GM21723 (cell line): ENCODE measurements around the gene OSBPL3.
A peak's percentile ranks its signal among the peaks of the same experiment; 100 is the strongest.

Experiments used
- ATAC-seq: cut with Tn5 transposase; IDR thresholded peaks from one replicate; pipeline ENCODE4 v1.9.1; 2021; ENCODE audit warnings: mild to moderate bottlenecking, moderate library complexity; ENCODE audit not compliant: unreplicated experiment

Gene OSBPL3

GRCh38 chr7:24769014-24769830 lies 210.8 kb downstream of the OSBPL3 start:
- ATAC-seq: no peak

- no peak for ATAC-seq
Measured at GRCh38 chr7:24767878-24768569, 212.0 kb downstream of the OSBPL3 start.

- no peak for ATAC-seq
Measured at GRCh38 chr7:24764972-24765744, 214.8 kb downstream of the OSBPL3 start.

- no peak for ATAC-seq
Measured at GRCh38 chr7:24764011-24764410, 216.0 kb downstream of the OSBPL3 start.

GRCh38 chr7:24763303-24763901 lies 216.6 kb downstream of the OSBPL3 start:
- no peak for ATAC-seq

- ATAC-seq: no peak
Measured at GRCh38 chr7:24762771-24763170, 217.2 kb downstream of the OSBPL3 start.

GRCh38 chr7:24760968-24761367 lies 219.0 kb downstream of the OSBPL3 start:
- no peak for ATAC-seq

GRCh38 chr7:24757353-24758275 lies 222.4 kb downstream of the OSBPL3 start, which contains the start of gene GSDME:
Gene GSDME, minus strand, starts transcription at chr7:24757464. Its CDS starts 7,690 bp downstream, at chr7:24749774.
- peak; percentile 62 for ATAC-seq

GRCh38 chr7:24756545-24757352 lies 223.2 kb downstream of the OSBPL3 start:
- ATAC-seq: no peak

- ATAC-seq: peak; percentile 65
Measured at GRCh38 chr7:24755541-24756407, 224.2 kb downstream of the OSBPL3 start.

GRCh38 chr7:24754906-24755506 lies 225.0 kb downstream of the OSBPL3 start:
- no peak for ATAC-seq

- no peak for ATAC-seq
Measured at GRCh38 chr7:24752073-24752800, 227.7 kb downstream of the OSBPL3 start.

- no peak for ATAC-seq
Measured at GRCh38 chr7:24751484-24751883, 228.5 kb downstream of the OSBPL3 start.

GRCh38 chr7:24750441-24751055 lies 229.4 kb downstream of the OSBPL3 start:
- no peak for ATAC-seq

- no peak for ATAC-seq
Measured at GRCh38 chr7:24748521-24748920, 231.5 kb downstream of the OSBPL3 start.
